Neural progenitor cell (in vitro differentiated cells): ENCODE results near the gene ACAA1. TPM values are rescaled to one million over a fixed set of nuclear protein-coding genes. Genes with fewer than 3 reads are reported as not detected.
A peak's percentile ranks its signal among the peaks of the same experiment; 100 is the strongest.
"Not testable (repeated sequence)": the region's sequence is repeated elsewhere in the genome, so short reads cannot be mapped to it uniquely, and the experiment has no call there.

Source experiments
- DNase-seq: peaks from one replicate; pipeline ENCODE4 v3.0.0-alpha.2; 2016; ENCODE audit warnings: low spot score
- H2AFZ ChIP-seq: fragments of 200-600 bp; sonication (generic); replicated peaks from 2 replicates; pipeline ENCODE4 v1.6.1; 2016; ENCODE audit warnings: antibody characterized with exemption
- H3F3A ChIP-seq: fragments of 200-600 bp; sonication (generic); 2 replicates; pipeline ENCODE4 v1.6.1; 2016; ENCODE audit warnings: antibody characterized with exemption, low read depth
- H3K27ac ChIP-seq: fragments of 200-600 bp; sonication (generic); 2 replicates; pipeline ENCODE4 v1.5.1; 2016; ENCODE audit warnings: mild to moderate bottlenecking
- H3K27me3 ChIP-seq: fragments of 200-600 bp; sonication (generic); 2 replicates; pipeline ENCODE4 v1.6.1; 2016; ENCODE audit warnings: mild to moderate bottlenecking, moderate library complexity
- H3K36me3 ChIP-seq: fragments of 200-600 bp; sonication (generic); 2 replicates; pipeline ENCODE4 v1.5.1; 2016
- H3K4me1 ChIP-seq: fragments of 200-600 bp; sonication (generic); 2 replicates; pipeline ENCODE4 v1.6.1; 2016; ENCODE audit warnings: mixed run types
- H3K4me2 ChIP-seq: fragments of 200-600 bp; sonication (generic); 2 replicates; pipeline ENCODE4 v1.6.1; 2016
- H3K4me3 ChIP-seq: fragments of 200-600 bp; sonication (generic); 2 replicates; pipeline ENCODE4 v1.5.1; 2016
- H3K79me2 ChIP-seq: fragments of 200-600 bp; sonication (generic); 2 replicates; pipeline ENCODE4 v1.6.1; 2016; ENCODE audit warnings: low read depth
- H3K9ac ChIP-seq: fragments of 200-600 bp; sonication (generic); 2 replicates; pipeline ENCODE4 v1.6.1; 2016
- H3K9me3 ChIP-seq: fragments of 200-600 bp; sonication (generic); 2 replicates; pipeline ENCODE4 v1.5.1; 2016; ENCODE audit warnings: low read depth
- H4K20me1 ChIP-seq: fragments of 200-600 bp; sonication (generic); 2 replicates; pipeline ENCODE4 v1.6.1; 2016; ENCODE audit warnings: low read depth
- H3K27ac Mint-ChIP-seq: 3 replicates; pipeline ENCODE4 v1.8.0; 2021; ENCODE audit warnings: mixed read lengths
- H3K27me3 Mint-ChIP-seq: 2 replicates; pipeline ENCODE4 v1.8.0; 2022; ENCODE audit warnings: low read depth, mild to moderate bottlenecking, inconsistent platforms, moderate library complexity, mixed read lengths; ENCODE audit not compliant: insufficient read depth
- H3K36me3 Mint-ChIP-seq: 3 replicates; pipeline ENCODE4 v1.8.0; 2021; ENCODE audit warnings: mixed read lengths
- H3K4me1 Mint-ChIP-seq: 3 replicates; pipeline ENCODE4 v1.8.0; 2021; ENCODE audit warnings: mixed read lengths
- H3K4me3 Mint-ChIP-seq: 3 replicates; pipeline ENCODE4 v1.8.0; 2021; ENCODE audit warnings: mild to moderate bottlenecking, moderate library complexity, mixed read lengths
- H3K9me3 Mint-ChIP-seq: 3 replicates; pipeline ENCODE4 v1.8.0; 2020; ENCODE audit warnings: mixed read lengths
- CTCF ChIP-seq: fragments of 200-600 bp; sonication (generic); IDR thresholded peaks from 2 replicates; pipeline ENCODE4 v1.5.1; 2017; ENCODE audit warnings: antibody characterized with exemption, mild to moderate bottlenecking
- EZH2 ChIP-seq: fragments of 200-600 bp; sonication (generic); IDR thresholded peaks from 2 replicates; pipeline ENCODE4 v1.6.1; 2017; ENCODE audit warnings: antibody characterized with exemption, mild to moderate bottlenecking, moderate library complexity
- EZH2phosphoT487 ChIP-seq: fragments of 200-600 bp; sonication (generic); IDR thresholded peaks from 2 replicates; pipeline ENCODE4 v1.6.1; 2017; ENCODE audit warnings: antibody characterized with exemption
- small RNA-seq: library from RNA; depleted of rRNA; stranded (forward); fragments of <200 nt; gene quantifications from one replicate; pipeline ENCODE3, GENCODE V24; 2015
- total RNA-seq: library from RNA; depleted of rRNA; stranded (reverse); fragments of >200 nt; gene quantifications from 2 replicates; pipeline ENCODE4 v1.2.3, GENCODE V29; 2015; ENCODE audit warnings: low replicate concordance

The ACAA1 gene
- total RNA-seq, 1 donor from 2014 or later: 3.3 TPM

GRCh38 chr3:38083871-38084333, 53.0 kb downstream of the ACAA1 start:
- peaks cover 10% of the 10 kb centered on the region for H3K4me1 Mint-ChIP-seq
- Histone ChIP-seq H2AFZ (no peak overlapping the region), H3F3A (peaks cover 11% of the 10 kb centered on the region), H3K79me2 (no peaks in the 10 kb centered on the region), H3K4me1 (no peaks in the 10 kb centered on the region), H3K9ac (no peak overlapping the region), H3K36me3 (no peaks in the 10 kb centered on the region), H4K20me1 (no peaks in the 10 kb centered on the region), H3K4me3 (no peak overlapping the region), H3K27ac (no peak overlapping the region), H3K27me3 (no peaks in the 10 kb centered on the region), H3K9me3 (no peaks in the 10 kb centered on the region), H3K4me2 (no peak overlapping the region)
- no peak for TF ChIP-seq CTCF
- no peak for TF ChIP-seq EZH2phosphoT487
- no peak for TF ChIP-seq EZH2
- H3K4me3 Mint-ChIP-seq: peak overlapping the region; percentile 68
- H3K27me3 Mint-ChIP-seq: peaks cover 12% of the 10 kb centered on the region
- no peak for DNase-seq
- H3K27ac Mint-ChIP-seq: peak overlapping the region; percentile 30
- H3K36me3 Mint-ChIP-seq: peaks cover 11% of the 10 kb centered on the region
- peaks cover 27% of the 10 kb centered on the region for H3K9me3 Mint-ChIP-seq

- H3K36me3 ChIP-seq, H3K79me2 ChIP-seq, H3K27ac ChIP-seq, H3K27me3 ChIP-seq, H3K4me1 ChIP-seq, H2AFZ ChIP-seq, H4K20me1 ChIP-seq, H3K27ac Mint-ChIP-seq, H3K4me3 Mint-ChIP-seq, H3K9ac ChIP-seq, H3K9me3 ChIP-seq, H3K4me2 ChIP-seq, H3K4me3 ChIP-seq, DNase-seq, H3K4me1 Mint-ChIP-seq: not testable (repeated sequence)
- peaks cover 11% of the 10 kb centered on the region for H3F3A ChIP-seq
- Mint-ChIP-seq H3K36me3 (peaks cover 11% of the 10 kb centered on the region), H3K9me3 (peaks cover 27% of the 10 kb centered on the region), H3K27me3 (peaks cover 12% of the 10 kb centered on the region)
Measured at GRCh38 chr3:38083254-38083653, 53.7 kb downstream of the ACAA1 start.

GRCh38 chr3:38082296-38082695, 54.6 kb downstream of the ACAA1 start:
- H3K4me3 ChIP-seq, H3K4me2 ChIP-seq, H2AFZ ChIP-seq, H3K9me3 ChIP-seq, H3K4me1 Mint-ChIP-seq, H3K27ac ChIP-seq, H3K27ac Mint-ChIP-seq, H3K36me3 ChIP-seq, H3K9ac ChIP-seq, H4K20me1 ChIP-seq, H3K4me3 Mint-ChIP-seq, H3K27me3 ChIP-seq, DNase-seq, H3K4me1 ChIP-seq, H3K79me2 ChIP-seq: not testable (repeated sequence)
- Mint-ChIP-seq H3K9me3 (peaks cover 27% of the 10 kb centered on the region), H3K27me3 (peaks cover 16% of the 10 kb centered on the region), H3K36me3 (peaks cover 11% of the 10 kb centered on the region)
- peaks cover 11% of the 10 kb centered on the region for H3F3A ChIP-seq

- not testable (repeated sequence) for H3K79me2 ChIP-seq, H3K9ac ChIP-seq, H3K27me3 Mint-ChIP-seq, H3K4me1 ChIP-seq, H3K9me3 ChIP-seq, H3K27ac ChIP-seq, H2AFZ ChIP-seq, H3K27me3 ChIP-seq, H3K36me3 ChIP-seq, DNase-seq, H4K20me1 ChIP-seq, H3K4me3 ChIP-seq, H3K4me2 ChIP-seq, H3K4me3 Mint-ChIP-seq, H3F3A ChIP-seq, H3K4me1 Mint-ChIP-seq, H3K36me3 Mint-ChIP-seq, H3K27ac Mint-ChIP-seq
- peaks cover 21% of the 10 kb centered on the region for H3K9me3 Mint-ChIP-seq
Measured at GRCh38 chr3:38077073-38077472, 59.9 kb downstream of the ACAA1 start.

Small RNA genes lying within 50 kb of the gene (small RNA-seq; reads per million reads assigned to genes)
- not detected for gene RF00019

Other genes with a start within 250 kb of the ACAA1 start
- gene VILL, start 146.3 kb downstream of the ACAA1 start, total RNA-seq: 4.9 and 5.6 TPM in 2 replicates
- gene PLCD1, start 107.5 kb downstream of the ACAA1 start, total RNA-seq: 38.6 and 42.4 TPM in 2 replicates
- gene DLEC1, start 97.9 kb downstream of the ACAA1 start, total RNA-seq: 0.60 and 1.4 TPM in 2 replicates
- gene MYD88, start 1.5 kb upstream of the ACAA1 start, total RNA-seq: 3.1 and 5.5 TPM in 2 replicates
- gene OXSR1, start 28.4 kb upstream of the ACAA1 start, total RNA-seq: 60.2 and 65.8 TPM in 2 replicates
- 0.21 TPM in 1 of 2 replicates, not detected in the other for gene SLC22A13, start 128.7 kb upstream of the ACAA1 start, total RNA-seq
- not detected in 2 replicates for gene SLC22A14, start 145.2 kb upstream of the ACAA1 start, total RNA-seq
- gene XYLB, start 209.7 kb upstream of the ACAA1 start, total RNA-seq: 2.1 and 6.9 TPM in 2 replicates